Measurements from ENCODE around the gene FAM53B. TPM values are rescaled to one million over a fixed set of nuclear protein-coding genes. Genes with fewer than 3 reads are reported as not detected.
"Not testable (repeated sequence)": the region's sequence is repeated elsewhere in the genome, so short reads cannot be mapped to it uniquely, and the experiment has no call there.

Gene FAM53B
- total RNA-seq, 1 experiment from 2014 or later = 9.8 TPM

DNA sequence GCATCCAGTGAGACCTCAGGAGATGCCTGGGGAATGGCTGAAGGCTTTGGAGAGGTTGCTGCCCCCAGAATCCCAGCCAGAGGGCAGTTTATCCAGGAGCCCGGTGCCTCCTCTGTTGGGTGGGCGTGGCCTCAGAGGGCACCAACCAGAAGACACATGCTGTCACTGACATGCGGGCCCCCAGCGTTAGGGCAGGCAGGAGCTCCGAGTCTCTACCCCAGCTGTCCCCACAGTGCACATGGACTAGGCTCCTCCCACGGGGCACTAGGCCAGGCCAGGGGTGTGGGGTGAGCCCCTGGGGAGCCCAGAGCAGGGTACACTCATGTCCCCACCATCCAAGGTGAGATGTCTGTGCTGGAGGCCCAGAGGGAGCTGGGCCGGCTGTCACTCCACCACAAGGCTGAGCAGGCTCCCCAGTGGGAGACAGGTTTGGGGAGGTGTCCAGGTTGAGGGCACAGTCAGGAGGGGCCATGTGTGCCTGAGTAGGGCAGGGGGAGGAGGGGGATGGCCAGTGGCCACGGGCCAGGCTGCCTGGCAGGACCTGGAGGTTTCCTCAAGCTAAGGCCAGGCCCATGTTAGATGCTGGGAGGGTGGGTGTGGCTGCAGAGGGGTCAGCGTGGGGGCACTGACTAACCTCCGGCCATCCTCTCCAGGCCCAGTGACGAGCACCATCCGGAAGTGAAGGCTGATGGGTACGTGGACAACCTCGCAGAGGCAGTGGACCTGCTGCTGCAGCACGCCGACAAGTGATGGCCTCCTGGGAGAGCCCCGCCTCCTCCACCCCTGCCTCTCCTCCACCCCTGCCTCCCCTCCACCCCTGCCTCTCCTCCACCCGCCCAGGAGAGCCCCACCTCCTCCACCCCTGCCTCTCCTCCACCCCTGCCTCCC is 131.3 kb downstream of the FAM53B start:
- Histone ChIP-seq H3K27ac (peak overlapping the region; percentile 61), H4K20me1 (ENCODE audit: insufficient read depth) (no peaks in the 10 kb centered on the region), H3K36me3 (ENCODE audit: low read depth) (no peaks in the 10 kb centered on the region), H3K4me3 (no peak overlapping the region), H3F3A (ENCODE audit: insufficient read depth, low read depth) (peaks cover 7% of the 10 kb centered on the region; the same call in 1 of the 2 replicates), H3K9me2 (ENCODE audit: insufficient read depth) (no peaks in the 10 kb centered on the region), H3K4me1 (replicated peaks; ENCODE audit: insufficient read depth) (peaks cover 25% of the 10 kb centered on the region), H3K27me3 (ENCODE audit: insufficient read depth, low read depth) (no peaks in the 10 kb centered on the region), H3K9me3 (ENCODE audit: insufficient read depth, low read depth) (no peaks in the 10 kb centered on the region), H2AFZ (no peak overlapping the region), H3K4me2 (peak overlapping the region; percentile 59), H3K79me2 (ENCODE audit: low read depth) (no peaks in the 10 kb centered on the region)
- POLR2A ChIA-PET (ENCODE audit: unreplicated experiment) = interaction anchor here (0.6 kb wide), 1 partner anchor 104 kb away, joined by 6 read pairs; no protein-coding TSS in a partner anchor
- no TSS peak for BruUV-seq (replicated peaks)
- peak; percentile 79 to 84 for DNase-seq
- CTCF ChIA-PET = interaction anchor here (1.2 kb wide), 1 partner anchor 128 kb away, joined by 3 read pairs; no protein-coding TSS in a partner anchor
- TF ChIP-seq, protein P1, sequence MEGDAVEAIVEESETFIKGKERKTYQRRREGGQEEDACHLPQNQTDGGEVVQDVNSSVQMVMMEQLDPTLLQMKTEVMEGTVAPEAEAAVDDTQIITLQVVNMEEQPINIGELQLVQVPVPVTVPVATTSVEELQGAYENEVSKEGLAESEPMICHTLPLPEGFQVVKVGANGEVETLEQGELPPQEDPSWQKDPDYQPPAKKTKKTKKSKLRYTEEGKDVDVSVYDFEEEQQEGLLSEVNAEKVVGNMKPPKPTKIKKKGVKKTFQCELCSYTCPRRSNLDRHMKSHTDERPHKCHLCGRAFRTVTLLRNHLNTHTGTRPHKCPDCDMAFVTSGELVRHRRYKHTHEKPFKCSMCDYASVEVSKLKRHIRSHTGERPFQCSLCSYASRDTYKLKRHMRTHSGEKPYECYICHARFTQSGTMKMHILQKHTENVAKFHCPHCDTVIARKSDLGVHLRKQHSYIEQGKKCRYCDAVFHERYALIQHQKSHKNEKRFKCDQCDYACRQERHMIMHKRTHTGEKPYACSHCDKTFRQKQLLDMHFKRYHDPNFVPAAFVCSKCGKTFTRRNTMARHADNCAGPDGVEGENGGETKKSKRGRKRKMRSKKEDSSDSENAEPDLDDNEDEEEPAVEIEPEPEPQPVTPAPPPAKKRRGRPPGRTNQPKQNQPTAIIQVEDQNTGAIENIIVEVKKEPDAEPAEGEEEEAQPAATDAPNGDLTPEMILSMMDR (conservative IDR thresholded peaks at IDR 0.05) = no peak
- TF ChIP-seq EZH2 (IDR thresholded peaks at IDR 0.05; ENCODE audit: low read depth) = no peak
- intact Hi-C loops (cut with micrococcal nuclease; ENCODE audit: unreplicated experiment) = no loop called here

DNA sequence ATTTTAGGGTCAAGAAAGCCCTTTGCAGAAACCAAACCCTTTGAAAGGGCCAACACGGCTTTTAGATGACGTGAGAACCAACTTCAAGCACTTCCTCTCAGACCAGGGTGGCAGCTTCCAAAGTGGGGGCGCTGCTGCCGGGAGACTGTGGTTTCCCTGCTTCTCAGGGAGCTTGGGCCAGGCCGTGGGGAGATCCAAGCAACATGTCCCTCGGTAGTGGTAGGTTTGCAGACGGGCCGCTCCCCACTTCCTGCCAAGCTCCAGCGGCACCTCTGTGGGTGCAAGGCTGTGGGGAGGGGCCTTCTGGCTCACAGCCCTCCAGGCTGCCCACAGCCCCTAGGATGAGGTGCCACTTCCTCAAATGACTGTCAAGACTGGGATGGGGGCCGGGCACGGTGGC is 132.4 kb downstream of the FAM53B start:
- no peaks in the 10 kb centered on the region for H3K9me2 ChIP-seq (ENCODE audit: insufficient read depth)
- peaks cover 25% of the 10 kb centered on the region for H3K4me1 ChIP-seq (replicated peaks; ENCODE audit: insufficient read depth)
- no peaks in the 10 kb centered on the region for H3K36me3 ChIP-seq (ENCODE audit: low read depth)
- peaks cover 7% of the 10 kb centered on the region; the same call in 1 of the 2 replicates for H3F3A ChIP-seq (ENCODE audit: insufficient read depth, low read depth)
- no peak for DNase-seq
- TF ChIP-seq, protein P1 (conservative IDR thresholded peaks at IDR 0.05) = no peak
- no peak for TF ChIP-seq EZH2 (IDR thresholded peaks at IDR 0.05; ENCODE audit: low read depth)
- no peak overlapping the region for H3K4me3 ChIP-seq
- no peaks in the 10 kb centered on the region for H3K27me3 ChIP-seq (ENCODE audit: insufficient read depth, low read depth)
- H3K9me3 ChIP-seq (ENCODE audit: insufficient read depth, low read depth) = no peaks in the 10 kb centered on the region
- no peak overlapping the region for H3K4me2 ChIP-seq
- no peaks in the 10 kb centered on the region for H3K79me2 ChIP-seq (ENCODE audit: low read depth)
- H4K20me1 ChIP-seq (ENCODE audit: insufficient read depth) = no peaks in the 10 kb centered on the region
- H2AFZ ChIP-seq = no peak overlapping the region
- POLR2A ChIA-PET (ENCODE audit: unreplicated experiment) = no interaction called here
- intact Hi-C loops (cut with micrococcal nuclease; ENCODE audit: unreplicated experiment) = no loop called here
- CTCF ChIA-PET = interaction anchor here (1.2 kb wide), 1 partner anchor 130 kb away, joined by 3 read pairs; no protein-coding TSS in a partner anchor
- H3K27ac ChIP-seq = no peak overlapping the region
- no TSS peak for BruUV-seq (replicated peaks)

DNA sequence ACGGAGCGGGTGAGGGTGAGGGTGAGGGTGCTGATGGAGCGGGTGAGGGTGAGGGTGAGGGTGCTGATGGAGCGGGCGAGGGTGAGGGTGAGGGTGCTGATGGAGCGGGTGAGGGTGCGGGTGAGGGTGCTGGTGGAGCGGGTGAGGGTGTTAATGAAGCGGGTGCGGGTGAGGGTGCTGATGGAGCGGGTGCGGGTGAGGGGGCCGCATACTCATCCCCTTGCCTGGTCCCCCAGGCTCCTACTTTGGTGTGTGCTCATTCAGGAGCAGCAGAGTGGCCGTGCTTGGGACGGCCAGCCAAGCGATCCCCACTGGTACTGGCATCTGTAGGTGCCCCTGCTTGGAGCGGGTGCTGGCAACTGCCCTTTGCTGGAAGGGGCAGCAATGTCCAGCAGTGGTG is 133.3 kb downstream of the FAM53B start:
- H3F3A ChIP-seq (ENCODE audit: insufficient read depth, low read depth); intact Hi-C loops (cut with micrococcal nuclease; ENCODE audit: unreplicated experiment); POLR2A ChIA-PET (ENCODE audit: unreplicated experiment); H4K20me1 ChIP-seq (ENCODE audit: insufficient read depth); H3K9me3 ChIP-seq (ENCODE audit: insufficient read depth, low read depth); DNase-seq; CTCF ChIA-PET; H2AFZ ChIP-seq; H3K27me3 ChIP-seq (ENCODE audit: insufficient read depth, low read depth); H3K4me3 ChIP-seq; H3K4me2 ChIP-seq; H3K79me2 ChIP-seq (ENCODE audit: low read depth); H3K9me2 ChIP-seq (ENCODE audit: insufficient read depth); BruUV-seq (replicated peaks); H3K27ac ChIP-seq; H3K36me3 ChIP-seq (ENCODE audit: low read depth): not testable (repeated sequence)
- H3K4me1 ChIP-seq (replicated peaks; ENCODE audit: insufficient read depth) = peaks cover 25% of the 10 kb centered on the region

DNA sequence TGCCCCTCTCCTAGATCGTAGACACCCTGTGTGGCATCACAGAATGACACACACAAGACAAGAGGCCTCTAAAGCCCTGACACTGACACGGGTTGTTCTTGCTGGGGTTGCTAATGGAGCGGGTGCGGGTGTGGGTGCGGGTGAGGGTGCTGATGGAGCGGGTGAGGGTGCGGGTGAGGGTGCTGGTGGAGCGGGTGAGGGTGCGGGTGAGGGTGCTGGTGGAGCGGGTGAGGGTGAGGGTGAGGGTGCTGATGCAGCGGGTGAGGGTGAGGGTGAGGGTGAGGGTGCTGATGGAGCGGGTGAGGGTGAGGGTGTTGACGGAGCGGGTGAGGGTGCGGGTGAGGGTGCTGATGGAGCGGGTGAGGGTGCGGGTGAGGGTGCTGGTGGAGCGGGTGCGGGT is 134.0 kb downstream of the FAM53B start:
- DNase-seq; H3K4me2 ChIP-seq; BruUV-seq (replicated peaks); H4K20me1 ChIP-seq (ENCODE audit: insufficient read depth); CTCF ChIA-PET; H2AFZ ChIP-seq; intact Hi-C loops (cut with micrococcal nuclease; ENCODE audit: unreplicated experiment); H3K4me3 ChIP-seq; H3K27me3 ChIP-seq (ENCODE audit: insufficient read depth, low read depth); POLR2A ChIA-PET (ENCODE audit: unreplicated experiment); H3K9me2 ChIP-seq (ENCODE audit: insufficient read depth); H3F3A ChIP-seq (ENCODE audit: insufficient read depth, low read depth); H3K27ac ChIP-seq; H3K79me2 ChIP-seq (ENCODE audit: low read depth); H3K9me3 ChIP-seq (ENCODE audit: insufficient read depth, low read depth); H3K36me3 ChIP-seq (ENCODE audit: low read depth): not testable (repeated sequence)
- H3K4me1 ChIP-seq (replicated peaks; ENCODE audit: insufficient read depth) = peaks cover 25% of the 10 kb centered on the region
